Vagina (tissue), 1 donor: Measurements from ENCODE around the gene SLC44A1. TPM values are rescaled to one million over a fixed set of nuclear protein-coding genes. Genes with fewer than 3 reads are reported as not detected.

Source experiments
- total RNA-seq: library from RNA; depleted of rRNA; stranded (reverse); fragments of >200 nt; gene quantifications from one replicate; pipeline ENCODE4 v1.2.3, GENCODE V29; 2016

Gene SLC44A1
- total RNA-seq, 1 donor from 2014 or later, result 67.3 TPM

Other genes starting within 250 kb of the SLC44A1 start
- 4.2 TPM for gene FSD1L, start 203.4 kb downstream of the SLC44A1 start, total RNA-seq